GM23338 (cell line): ENCODE measurements around the gene NCAPH2. TPM values are rescaled to one million over a fixed set of nuclear protein-coding genes. Genes with fewer than 3 reads are reported as not detected.
A peak's percentile ranks its signal among the peaks of the same experiment; 100 is the strongest.

ENCODE experiments used
- ATAC-seq: fragments of 200-7000 bp; cut with Tn5 transposase; 3 replicates; pipeline ENCODE4 v1.9.1; 2020
- DNase-seq: peaks from one replicate; pipeline ENCODE4 v3.0.0-alpha.2; 2015; ENCODE audit warnings: low spot score
- H2AFZ ChIP-seq: fragments of 200-600 bp; sonication (generic); 2 replicates; pipeline ENCODE4 v1.8.0; 2016; ENCODE audit warnings: antibody characterized with exemption, mild to moderate bottlenecking, moderate library complexity
- H3F3A ChIP-seq: fragments of 200-600 bp; sonication (generic); replicated peaks from 2 replicates; pipeline ENCODE4 v1.8.0; 2017; ENCODE audit warnings: antibody characterized with exemption, mixed run types, low read depth
- H3K27ac ChIP-seq: fragments of 200-600 bp; sonication (generic); 2 replicates; pipeline ENCODE4 v1.6.1; 2016; ENCODE audit warnings: low read depth
- H3K27me3 ChIP-seq: fragments of 200-600 bp; sonication (generic); 2 replicates; pipeline ENCODE4 v1.8.0; 2016; ENCODE audit warnings: mild to moderate bottlenecking, mixed run types, moderate library complexity; ENCODE audit not compliant: insufficient read depth
- H3K36me3 ChIP-seq: fragments of 200-600 bp; sonication (generic); 2 replicates; pipeline ENCODE4 v1.8.0; 2016; ENCODE audit warnings: mild to moderate bottlenecking; ENCODE audit not compliant: insufficient read depth
- H3K4me1 ChIP-seq: fragments of 200-600 bp; sonication (generic); 2 replicates; pipeline ENCODE4 v1.8.0; 2016; ENCODE audit warnings: mild to moderate bottlenecking, moderate library complexity; ENCODE audit not compliant: insufficient read depth
- H3K4me2 ChIP-seq: fragments of 200-600 bp; sonication (generic); 2 replicates; pipeline ENCODE4 v1.7.1; 2017; ENCODE audit warnings: mixed run types
- H3K4me3 ChIP-seq: fragments of 200-600 bp; sonication (generic); 2 replicates; pipeline ENCODE4 v1.6.1; 2016; ENCODE audit warnings: mixed run types
- H3K79me2 ChIP-seq: fragments of 200-600 bp; sonication (generic); replicated peaks from 2 replicates; pipeline ENCODE4 v1.8.0; 2017; ENCODE audit warnings: mild to moderate bottlenecking; ENCODE audit not compliant: insufficient read depth
- H3K9me2 ChIP-seq: fragments of 200-600 bp; sonication (generic); 2 replicates; pipeline ENCODE4 v1.8.0; 2017; ENCODE audit not compliant: insufficient read depth
- H4K20me1 ChIP-seq: fragments of 200-600 bp; sonication (generic); replicated peaks from 2 replicates; pipeline ENCODE4 v1.8.0; 2017; ENCODE audit warnings: mild to moderate bottlenecking; ENCODE audit not compliant: insufficient read depth
- H3K27ac Mint-ChIP-seq: 2 replicates; pipeline ENCODE4 v1.8.0; 2020; ENCODE audit warnings: inconsistent platforms, mild to moderate bottlenecking, moderate library complexity, mixed read lengths
- H3K27me3 Mint-ChIP-seq: 3 replicates; pipeline ENCODE4 v1.8.0; 2022; ENCODE audit warnings: low read depth, mild to moderate bottlenecking, moderate library complexity, mixed read lengths, inconsistent platforms; ENCODE audit not compliant: insufficient read depth, poor library complexity
- H3K36me3 Mint-ChIP-seq: 3 replicates; pipeline ENCODE4 v1.8.0; 2021; ENCODE audit warnings: low read depth, mild to moderate bottlenecking, inconsistent platforms, moderate library complexity, mixed read lengths
- H3K4me1 Mint-ChIP-seq: 3 replicates; pipeline ENCODE4 v1.8.0; 2020; ENCODE audit warnings: mild to moderate bottlenecking, inconsistent platforms, mixed read lengths
- H3K4me3 Mint-ChIP-seq: 3 replicates; pipeline ENCODE4 v1.8.0; 2021; ENCODE audit warnings: moderate library complexity, mild to moderate bottlenecking, inconsistent platforms, mixed read lengths
- H3K9me3 Mint-ChIP-seq: 3 replicates; pipeline ENCODE4 v1.8.0; 2020; ENCODE audit warnings: moderate library complexity, mild to moderate bottlenecking, inconsistent platforms, mixed read lengths
- CREB1 ChIP-seq: fragments of 250-450 bp; sonication (Bioruptor Pico); IDR thresholded peaks from 2 replicates; pipeline ENCODE4 v1.5.0; 2020; ENCODE audit warnings: low read depth, mild to moderate bottlenecking, moderate library complexity
- EZH2phosphoT487 ChIP-seq: fragments of 200-600 bp; sonication (generic); IDR thresholded peaks from one replicate; pipeline ENCODE4 v1.8.1; 2018; ENCODE audit warnings: antibody characterized with exemption; ENCODE audit not compliant: unreplicated experiment
- NANOG ChIP-seq: IDR thresholded peaks from 2 replicates; pipeline ENCODE4 v1.6.1; 2016; ENCODE audit warnings: antibody characterized with exemption, borderline replicate concordance
- POLR2AphosphoS5 ChIP-seq: IDR thresholded peaks from 2 replicates; pipeline ENCODE4 v1.6.1; 2016; ENCODE audit warnings: antibody characterized with exemption, low read depth
- REST ChIP-seq: IDR thresholded peaks from one replicate; pipeline ENCODE4 v1.6.1; 2018; ENCODE audit warnings: antibody characterized with exemption; ENCODE audit not compliant: unreplicated experiment
- polyA plus RNA-seq: library from polyadenylated mRNA; unstranded; fragments of >200 nt; fragmentation: Nextera tagmentation; extraction: Ambion mirVana; gene quantifications from 2 replicates; pipeline ENCODE4 v1.2.1, GENCODE V29; 2016
- total RNA-seq: library from RNA; depleted of rRNA; stranded (reverse); fragments of >200 nt; shearing (Covaris generic); gene quantifications from 2 replicates; pipeline ENCODE4 v1.2.3, GENCODE V29; 2014
- TF ChIP-seq, protein P1 (sequence below), 2 experiments: fragments of 200-600 bp in 1 of 2; sonication (generic) in 1 of 2; conservative IDR thresholded peaks; 2 replicates each; pipeline versions ENCODE4 v1.5.1 to v1.6.1; 2016 to 2017; ENCODE audit warnings: antibody characterized with exemption in 2 of 2, low read depth in 2 of 2, mild to moderate bottlenecking in 2 of 2, moderate library complexity in 1 of 2
- TF ChIP-seq, protein P2 (sequence below): IDR thresholded peaks from 2 replicates; pipeline ENCODE4 v1.6.1; 2016; ENCODE audit warnings: antibody characterized with exemption

The NCAPH2 gene
- total and polyA plus RNA-seq, 2 experiments from 2014 or later, result 52.2 to 76.1 TPM

GRCh38 chr22:50473088-50473487, 34.9 kb upstream of the NCAPH2 start:
- H3K27me3 ChIP-seq, result no peaks in the 10 kb centered on the region
- no peaks in the 10 kb centered on the region for H3F3A ChIP-seq
- peaks cover 19% of the 10 kb centered on the region for H3K4me1 ChIP-seq
- Mint-ChIP-seq H3K36me3 (no peaks in the 10 kb centered on the region), H3K4me1 (peaks cover 43% of the 10 kb centered on the region), H3K27ac (no peak overlapping the region), H3K9me3 (no peaks in the 10 kb centered on the region), H3K27me3 (peaks cover 30% of the 10 kb centered on the region), H3K4me3 (peak overlapping the region; percentile 80)
- H3K9me2 ChIP-seq, result no peaks in the 10 kb centered on the region
- H3K4me3 ChIP-seq, result no peak overlapping the region
- TF ChIP-seq, protein P1, sequence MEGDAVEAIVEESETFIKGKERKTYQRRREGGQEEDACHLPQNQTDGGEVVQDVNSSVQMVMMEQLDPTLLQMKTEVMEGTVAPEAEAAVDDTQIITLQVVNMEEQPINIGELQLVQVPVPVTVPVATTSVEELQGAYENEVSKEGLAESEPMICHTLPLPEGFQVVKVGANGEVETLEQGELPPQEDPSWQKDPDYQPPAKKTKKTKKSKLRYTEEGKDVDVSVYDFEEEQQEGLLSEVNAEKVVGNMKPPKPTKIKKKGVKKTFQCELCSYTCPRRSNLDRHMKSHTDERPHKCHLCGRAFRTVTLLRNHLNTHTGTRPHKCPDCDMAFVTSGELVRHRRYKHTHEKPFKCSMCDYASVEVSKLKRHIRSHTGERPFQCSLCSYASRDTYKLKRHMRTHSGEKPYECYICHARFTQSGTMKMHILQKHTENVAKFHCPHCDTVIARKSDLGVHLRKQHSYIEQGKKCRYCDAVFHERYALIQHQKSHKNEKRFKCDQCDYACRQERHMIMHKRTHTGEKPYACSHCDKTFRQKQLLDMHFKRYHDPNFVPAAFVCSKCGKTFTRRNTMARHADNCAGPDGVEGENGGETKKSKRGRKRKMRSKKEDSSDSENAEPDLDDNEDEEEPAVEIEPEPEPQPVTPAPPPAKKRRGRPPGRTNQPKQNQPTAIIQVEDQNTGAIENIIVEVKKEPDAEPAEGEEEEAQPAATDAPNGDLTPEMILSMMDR (conservative IDR thresholded peaks at IDR 0.05; ENCODE audit: low read depth in 2 of 2), result peak; percentile 41 to 63
- no peak for TF ChIP-seq NANOG
- H3K79me2 ChIP-seq, result peaks cover 61% of the 10 kb centered on the region
- ATAC-seq (peak; percentile 24), DNase-seq (peak; percentile 57)
- no peak overlapping the region for H3K27ac ChIP-seq
- H3K4me2 ChIP-seq, result peak overlapping the region; percentile 90
- no peaks in the 10 kb centered on the region for H3K36me3 ChIP-seq
- H2AFZ ChIP-seq, result no peak overlapping the region
- H4K20me1 ChIP-seq, result peaks cover 40% of the 10 kb centered on the region

- H3K4me2 ChIP-seq, result peak overlapping the region; percentile 90
- DNase-seq (peak; percentile 54), ATAC-seq (peak; percentile 13)
- H3K4me1 Mint-ChIP-seq, result peaks cover 36% of the 10 kb centered on the region
- no peak overlapping the region for H2AFZ ChIP-seq
- H3K27ac Mint-ChIP-seq, result no peak overlapping the region
- peaks cover 19% of the 10 kb centered on the region for H3K4me1 ChIP-seq
- peaks cover 33% of the 10 kb centered on the region for H3K27me3 Mint-ChIP-seq
- H3K9me2 ChIP-seq, result no peaks in the 10 kb centered on the region
- H3F3A ChIP-seq, result no peaks in the 10 kb centered on the region
- no peaks in the 10 kb centered on the region; the same call in 2 of the 3 replicates for H3K9me3 Mint-ChIP-seq
- peaks cover 34% of the 10 kb centered on the region for H4K20me1 ChIP-seq
- H3K27me3 ChIP-seq, result peaks cover 2% of the 10 kb centered on the region; the same call in 1 of the 2 replicates
- no peak overlapping the region for H3K27ac ChIP-seq
- H3K4me3 ChIP-seq, result peak overlapping the region; percentile 72
- peak overlapping the region; percentile 80 for H3K4me3 Mint-ChIP-seq
- H3K36me3 Mint-ChIP-seq, result no peaks in the 10 kb centered on the region
- no peaks in the 10 kb centered on the region for H3K36me3 ChIP-seq
- peaks cover 51% of the 10 kb centered on the region for H3K79me2 ChIP-seq
- TF ChIP-seq NANOG (no peak), CREB1 (CRISPR knock-in tag) (no peak), REST (no peak), POLR2AphosphoS5 (no peak), EZH2phosphoT487 (no peak)
- TF ChIP-seq, protein P1 (conservative IDR thresholded peaks at IDR 0.05; ENCODE audit: low read depth in 2 of 2), result no peak
- TF ChIP-seq, protein P2, sequence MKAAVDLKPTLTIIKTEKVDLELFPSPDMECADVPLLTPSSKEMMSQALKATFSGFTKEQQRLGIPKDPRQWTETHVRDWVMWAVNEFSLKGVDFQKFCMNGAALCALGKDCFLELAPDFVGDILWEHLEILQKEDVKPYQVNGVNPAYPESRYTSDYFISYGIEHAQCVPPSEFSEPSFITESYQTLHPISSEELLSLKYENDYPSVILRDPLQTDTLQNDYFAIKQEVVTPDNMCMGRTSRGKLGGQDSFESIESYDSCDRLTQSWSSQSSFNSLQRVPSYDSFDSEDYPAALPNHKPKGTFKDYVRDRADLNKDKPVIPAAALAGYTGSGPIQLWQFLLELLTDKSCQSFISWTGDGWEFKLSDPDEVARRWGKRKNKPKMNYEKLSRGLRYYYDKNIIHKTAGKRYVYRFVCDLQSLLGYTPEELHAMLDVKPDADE, result no peak
Observed at GRCh38 chr22:50473855-50474671, 34.0 kb upstream of the NCAPH2 start.
